GM12878 (cell line): ENCODE measurements around the gene ZNF451. TPM values are rescaled to one million over a fixed set of nuclear protein-coding genes. Genes with fewer than 3 reads are reported as not detected.

ENCODE experiments used
- ATAC-seq: fragments of 200-7000 bp; cut with Tn5 transposase; 3 replicates; pipeline ENCODE4 v1.9.1; 2020; ENCODE audit warnings: mild to moderate bottlenecking, moderate library complexity
- BruUV-seq: library from RNA; stranded (reverse); fragments of 400-500 nt; replicated peaks from 2 replicates; lab custom pipeline; 2021; lab: Mats Ljungman, UMichigan
- CTCF ChIA-PET: fragments of 300-600 bp; sonication (Branson Sonifier 250); formaldehyde crosslinking; extraction: SDS; loops from one replicate; lab custom pipeline; 2021; ENCODE audit warnings: inconsistent platforms; lab: Yijun Ruan, JAX
- POLR2A ChIA-PET: fragments of 350-600 bp; formaldehyde crosslinking; extraction: SDS; loops from one replicate; lab custom pipeline; 2021; ENCODE audit warnings: inconsistent platforms; lab: Charles Lee
- RAD21 ChIA-PET: fragments of 300-600 bp; sonication (Branson Sonifier 250); formaldehyde crosslinking; loops from one replicate; lab custom pipeline; 2023; ENCODE audit warnings: antibody characterized with exemption; ENCODE audit not compliant: unreplicated experiment; lab: Charles Lee
- SMC1A ChIA-PET: fragments of 300-600 bp; sonication (Branson Sonifier 250); formaldehyde crosslinking; loops from one replicate; lab custom pipeline; 2023; ENCODE audit not compliant: unreplicated experiment, uncharacterized antibody; lab: Charles Lee
- DNase-seq: peaks from one replicate; pipeline ENCODE4 v3.0.0-alpha.2; 2011; ENCODE audit warnings: low read depth, low spot score
- FAIRE-seq: peaks from 3 replicates; lab custom pipeline; 2011; peaks lifted over from hg19 to GRCh38; lab: Jason Lieb, UNC
- H2AFZ ChIP-seq: 2 replicates; pipeline ENCODE4 v1.6.0; 2011; ENCODE audit warnings: low read depth, low read length, control low read depth; ENCODE audit not compliant: control insufficient read depth
- H3K27ac ChIP-seq: 2 replicates; pipeline ENCODE4 v1.5.1; 2011; ENCODE audit warnings: control low read depth; ENCODE audit not compliant: control insufficient read depth, insufficient read depth
- H3K27me3 ChIP-seq, 2 experiments: replicated peaks in 1 of 2; 2 replicates each; pipeline versions ENCODE4 v1.6.0 to v1.6.1; 2011; ENCODE audit warnings: low read length in 1 of 2; ENCODE audit not compliant: control insufficient read depth in 2 of 2, insufficient read depth in 2 of 2
- H3K36me3 ChIP-seq, 2 experiments: 2 replicates each; pipeline ENCODE4 v1.5.1; 2011; ENCODE audit warnings: low read length in 1 of 2; ENCODE audit not compliant: control insufficient read depth in 2 of 2, insufficient read depth in 2 of 2
- H3K4me1 ChIP-seq: 2 replicates; pipeline ENCODE4 v1.6.1; 2011; ENCODE audit warnings: mild to moderate bottlenecking, low read length, moderate library complexity, mixed read lengths; ENCODE audit not compliant: control insufficient read depth, insufficient read depth
- H3K4me2 ChIP-seq: 2 replicates; pipeline ENCODE4 v1.6.0; 2011; ENCODE audit warnings: control low read depth; ENCODE audit not compliant: control insufficient read depth, insufficient read depth
- H3K4me3 ChIP-seq: fragments of 200-600 bp; sonication (generic); 2 replicates; pipeline ENCODE4 v1.5.1; 2016
- H3K79me2 ChIP-seq: 2 replicates; pipeline ENCODE4 v1.6.0; 2011; ENCODE audit warnings: low read length; ENCODE audit not compliant: control insufficient read depth, insufficient read depth
- H3K9ac ChIP-seq: 2 replicates; pipeline ENCODE4 v1.8.0; 2011; ENCODE audit warnings: low read length, control low read depth, mixed read lengths; ENCODE audit not compliant: control insufficient read depth, insufficient read depth
- H3K9me3 ChIP-seq: replicated peaks from 3 replicates; pipeline ENCODE4 v1.5.1; 2011; ENCODE audit warnings: mild to moderate bottlenecking, low read length; ENCODE audit not compliant: control insufficient read depth, insufficient read depth
- H4K20me1 ChIP-seq: 2 replicates; pipeline ENCODE4 v1.6.0; 2011; ENCODE audit not compliant: control insufficient read depth, insufficient read depth
- BHLHE40 ChIP-seq, 2 experiments: fragments of 450-650 bp in 1 of 2; IDR thresholded peaks; 2 replicates each; pipeline ENCODE4 v1.6.1; 2011 to 2017; ENCODE audit warnings: low read depth in 2 of 2, borderline replicate concordance in 1 of 2, improper control_type of control experiment in 1 of 2, low read length in 1 of 2, mild to moderate bottlenecking in 1 of 2
- EP300 ChIP-seq, 2 experiments: fragments of 150-350 bp in 1 of 2; IDR thresholded peaks; 2 replicates each; pipeline ENCODE4 v1.6.1; 2011 to 2012; ENCODE audit warnings: low read depth in 2 of 2, low read length in 2 of 2, borderline replicate concordance in 1 of 2, improper control_type of control experiment in 1 of 2, inconsistent platforms in 1 of 2; ENCODE audit not compliant: control insufficient read depth in 1 of 2
- FOXM1 ChIP-seq: IDR thresholded peaks from 2 replicates; pipeline ENCODE4 v1.6.1; 2012; ENCODE audit warnings: low read depth, mild to moderate bottlenecking, inconsistent platforms, low read length, moderate library complexity
- HDAC2 ChIP-seq: fragments of 200-600 bp; sonication (generic); IDR thresholded peaks from 2 replicates; pipeline ENCODE4 v1.6.1; 2017
- IKZF2 ChIP-seq, 2 experiments: fragments of 450-650 bp; IDR thresholded peaks; 2 replicates each; pipeline ENCODE4 v1.6.1; 2017; ENCODE audit warnings: mild to moderate bottlenecking in 2 of 2, moderate library complexity in 2 of 2
- IRF4 ChIP-seq: IDR thresholded peaks from 2 replicates; pipeline ENCODE4 v1.6.1; 2011; ENCODE audit warnings: low read depth, low read length
- KLF5 ChIP-seq: fragments of 450-650 bp; IDR thresholded peaks from 2 replicates; pipeline ENCODE4 v1.6.1; 2014; ENCODE audit warnings: mild to moderate bottlenecking; ENCODE audit not compliant: partially characterized antibody
- MTA3 ChIP-seq: IDR thresholded peaks from 2 replicates; pipeline ENCODE4 v1.6.1; 2012; ENCODE audit warnings: low read length, inconsistent platforms, borderline replicate concordance
- MXI1 ChIP-seq: fragments of 150-350 bp; IDR thresholded peaks from 2 replicates; pipeline ENCODE4 v1.6.1; 2011; ENCODE audit warnings: low read depth, mild to moderate bottlenecking, inconsistent platforms, low read length, improper control_type of control experiment
- RUNX3 ChIP-seq: IDR thresholded peaks from 2 replicates; pipeline ENCODE4 v1.6.1; 2012; ENCODE audit warnings: low read length, inconsistent platforms
- WGBS: methylation state at CpG from one replicate; pipeline ENCODE4 v1.1.6; 2016; ENCODE audit warnings: low lambda C conversion rate; ENCODE audit not compliant: insufficient replicate concordance, insufficient coverage; ENCODE audit errors: missing lambda C conversion rate; 5-methylcytosine and 5-hydroxymethylcytosine counted together
- in situ Hi-C: fragments of 300-500 bp; cut with MboI; formaldehyde crosslinking; loops from 9 replicates; pipeline ENCODE4 v1.14.3; 2018; ENCODE audit warnings: mixed read lengths
- intact Hi-C: fragments of 100-400 bp; cut with micrococcal nuclease; formaldehyde crosslinking; loops from one replicate; pipeline ENCODE4 v1.14.2; 2022; ENCODE audit not compliant: unreplicated experiment
- polyA plus RNA-seq, 11 experiments: library from polyadenylated mRNA; depleted of rRNA in 4 of 11; unstranded in 6 of 11; stranded (reverse) in 5 of 11; fragments of >200 nt; fragmentation: Nextera tagmentation in 4 of 11; fragmentation: Illumina TruSeq in 1 of 11; extraction: Ambion mirVana in 4 of 11; extraction: Trizol in 1 of 11; gene quantifications; 1 replicate in 1 of 11; 2 replicates in 10 of 11; pipeline versions ENCODE4 v1.2.1 to v1.2.3, GENCODE V29; 2011 to 2016; ENCODE audit warnings: inconsistent platforms in 2 of 11, missing spikeins in 2 of 11, low read depth in 1 of 11
- total RNA-seq, 4 experiments: library from RNA; depleted of rRNA in 3 of 4; stranded (reverse); fragments of >200 nt in 3 of 4; fragmentation: Illumina TruSeq in 1 of 4; extraction: Trizol in 1 of 4; gene quantifications; 2 replicates each; pipeline versions ENCODE4 v1.2.1 to v1.2.3, GENCODE V29; 2013 to 2021
- TF ChIP-seq, protein P1 (sequence below): IDR thresholded peaks from 2 replicates; pipeline ENCODE4 v1.6.1; 2011; ENCODE audit warnings: mild to moderate bottlenecking, low read depth, low read length, moderate library complexity; ENCODE audit not compliant: insufficient replicate concordance
- TF ChIP-seq, protein P2 (sequence below): fragments of 450-650 bp; IDR thresholded peaks from 2 replicates; pipeline ENCODE4 v1.6.1; 2017; ENCODE audit warnings: antibody characterized with exemption, mild to moderate bottlenecking, moderate library complexity
- TF ChIP-seq, protein P3 (sequence below): fragments of 450-650 bp; IDR thresholded peaks from 2 replicates; pipeline ENCODE4 v1.6.1; 2017; ENCODE audit warnings: low read depth, mild to moderate bottlenecking, moderate library complexity
- TF ChIP-seq, protein P4 (sequence below): IDR thresholded peaks from 2 replicates; pipeline ENCODE4 v1.6.1; 2012; ENCODE audit warnings: low read length, inconsistent platforms

The ZNF451 gene
- total and polyA plus RNA-seq, 10 of the 15 experiments (the other 5 are each of a cell fraction or from before 2014, with no cell fraction given): 6.5 to 44.4 (median 23.8) TPM

DNA sequence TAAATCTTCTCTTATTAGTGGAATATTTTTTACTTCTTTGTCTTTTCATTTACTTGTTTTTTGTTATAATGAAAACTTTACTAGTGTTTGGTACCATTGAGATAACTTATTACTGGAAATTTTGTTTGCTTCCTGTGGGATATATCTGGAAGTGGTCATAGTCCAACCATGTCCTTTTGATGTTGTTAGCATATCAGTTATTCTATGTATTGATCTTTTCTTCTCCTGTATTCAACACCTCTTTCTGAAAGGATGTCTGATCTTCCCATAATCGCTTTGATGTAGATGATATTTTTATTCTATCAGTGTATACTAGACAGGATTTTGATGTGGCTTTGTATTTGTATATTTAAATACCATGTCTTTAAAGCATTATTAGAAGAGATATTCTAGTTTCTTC lies 17.0 kb downstream of the ZNF451 start (continued):
- TF ChIP-seq, protein P1, sequence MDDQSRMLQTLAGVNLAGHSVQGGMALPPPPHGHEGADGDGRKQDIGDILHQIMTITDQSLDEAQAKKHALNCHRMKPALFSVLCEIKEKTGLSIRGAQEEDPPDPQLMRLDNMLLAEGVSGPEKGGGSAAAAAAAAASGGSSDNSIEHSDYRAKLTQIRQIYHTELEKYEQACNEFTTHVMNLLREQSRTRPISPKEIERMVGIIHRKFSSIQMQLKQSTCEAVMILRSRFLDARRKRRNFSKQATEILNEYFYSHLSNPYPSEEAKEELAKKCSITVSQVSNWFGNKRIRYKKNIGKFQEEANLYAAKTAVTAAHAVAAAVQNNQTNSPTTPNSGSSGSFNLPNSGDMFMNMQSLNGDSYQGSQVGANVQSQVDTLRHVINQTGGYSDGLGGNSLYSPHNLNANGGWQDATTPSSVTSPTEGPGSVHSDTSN: no peak
- TF ChIP-seq BHLHE40 (IDR thresholded peaks at IDR 0.05; ENCODE audit: borderline replicate concordance in 1 of 2, low read depth in 2 of 2, low read length in 1 of 2) (no peak), HDAC2 (no peak)
- TF ChIP-seq, protein P2, sequence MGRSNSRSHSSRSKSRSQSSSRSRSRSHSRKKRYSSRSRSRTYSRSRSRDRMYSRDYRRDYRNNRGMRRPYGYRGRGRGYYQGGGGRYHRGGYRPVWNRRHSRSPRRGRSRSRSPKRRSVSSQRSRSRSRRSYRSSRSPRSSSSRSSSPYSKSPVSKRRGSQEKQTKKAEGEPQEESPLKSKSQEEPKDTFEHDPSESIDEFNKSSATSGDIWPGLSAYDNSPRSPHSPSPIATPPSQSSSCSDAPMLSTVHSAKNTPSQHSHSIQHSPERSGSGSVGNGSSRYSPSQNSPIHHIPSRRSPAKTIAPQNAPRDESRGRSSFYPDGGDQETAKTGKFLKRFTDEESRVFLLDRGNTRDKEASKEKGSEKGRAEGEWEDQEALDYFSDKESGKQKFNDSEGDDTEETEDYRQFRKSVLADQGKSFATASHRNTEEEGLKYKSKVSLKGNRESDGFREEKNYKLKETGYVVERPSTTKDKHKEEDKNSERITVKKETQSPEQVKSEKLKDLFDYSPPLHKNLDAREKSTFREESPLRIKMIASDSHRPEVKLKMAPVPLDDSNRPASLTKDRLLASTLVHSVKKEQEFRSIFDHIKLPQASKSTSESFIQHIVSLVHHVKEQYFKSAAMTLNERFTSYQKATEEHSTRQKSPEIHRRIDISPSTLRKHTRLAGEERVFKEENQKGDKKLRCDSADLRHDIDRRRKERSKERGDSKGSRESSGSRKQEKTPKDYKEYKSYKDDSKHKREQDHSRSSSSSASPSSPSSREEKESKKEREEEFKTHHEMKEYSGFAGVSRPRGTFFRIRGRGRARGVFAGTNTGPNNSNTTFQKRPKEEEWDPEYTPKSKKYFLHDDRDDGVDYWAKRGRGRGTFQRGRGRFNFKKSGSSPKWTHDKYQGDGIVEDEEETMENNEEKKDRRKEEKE: no peak

DNA sequence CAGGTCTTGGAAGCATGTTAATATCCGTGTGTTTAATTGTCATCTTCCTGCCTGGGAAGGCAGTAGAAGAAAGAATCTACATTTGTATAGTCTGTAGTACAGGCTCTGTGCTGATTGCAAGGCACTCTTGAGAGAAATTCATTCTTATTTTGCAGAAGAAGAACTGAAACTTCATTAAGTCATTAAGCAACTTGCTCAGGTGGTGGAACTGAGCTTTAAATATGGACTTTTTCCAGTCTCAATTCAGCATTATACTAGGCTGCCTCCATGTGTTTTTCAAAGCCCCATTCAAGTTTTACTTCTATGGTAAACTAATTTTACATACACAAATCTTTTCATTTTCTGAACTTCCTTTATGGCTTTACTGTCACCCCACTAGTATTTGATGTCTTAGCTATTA lies 18.7 kb downstream of the ZNF451 start:
- WGBS: 5% methylated on average over 1 of the region's 1 CpG
- CTCF ChIA-PET: interaction anchor here (1.0 to 1.9 kb wide), 5 partner anchors 10 to 54 kb away, joined by 3 to 9 read pairs (median 3); no protein-coding TSS in a partner anchor
- Histone ChIP-seq H3K4me1 (peaks cover 13% of the 10 kb centered on the region), H3K4me2 (peak overlapping the region; percentile 63), H4K20me1 (no peaks in the 10 kb centered on the region), H3K4me3 (no peak overlapping the region), H3K27ac (peak overlapping the region; percentile 17; the same call in 1 of the 2 replicates), H3K9ac (no peak overlapping the region), H3K79me2 (peaks cover 21% of the 10 kb centered on the region), H3K9me3 (no peaks in the 10 kb centered on the region), H2AFZ (no peak overlapping the region), H3K27me3 (no peaks in the 10 kb centered on the region), H3K36me3 (no peaks in the 10 kb centered on the region; a peak in 2 of 4 replicates)
- SMC1A ChIA-PET: interaction anchor here (0.6 to 1.6 kb wide), 11 partner anchors 8 to 226 kb away, joined by 3 to 6 read pairs (median 4); no protein-coding TSS in a partner anchor
- DNase-seq: peak; percentile 38
- intact Hi-C loops: loop anchor here (5.0 kb wide), 1 partner anchor 64 kb away; the partner anchor contains the start of gene BAG2
- FAIRE-seq: peak; percentile 84
- RAD21 ChIA-PET: interaction anchor here (0.6 to 1.4 kb wide), 8 partner anchors 14 to 208 kb away, joined by 3 to 5 read pairs (median 3); partner anchors contain the start of genes BAG2, BEND6 and PRIM2
- BruUV-seq: no TSS peak
- ATAC-seq: peak; percentile 97
- POLR2A ChIA-PET: interaction anchor here (0.6 to 1.5 kb wide), 3 partner anchors 11 to 151 kb away, joined by 3 to 4 read pairs (median 3); no protein-coding TSS in a partner anchor
- in situ Hi-C loops: loop anchor here (10.0 kb wide), 1 partner anchor 206 kb away; the partner anchor contains the start of gene PRIM2
- TF ChIP-seq EP300 (IDR thresholded peaks at IDR 0.05; ENCODE audit: borderline replicate concordance in 1 of 2, control insufficient read depth in 1 of 2, low read depth in 2 of 2, low read length in 2 of 2) (peak in 1 of 2 experiments; percentile 68; a peak in 1 of 4 replicates), FOXM1 (peak; percentile 57; the same call in 1 of the 2 replicates), IKZF2 (IDR thresholded peaks at IDR 0.05) (peak; percentile 57 to 64; a peak in 2 of 4 replicates), IRF4 (peak; percentile 90), MTA3 (peak; percentile 78), KLF5 (no peak), MXI1 (peak; percentile 56; the same call in 1 of the 2 replicates), RUNX3 (peak; percentile 46; the same call in 1 of the 2 replicates)
- TF ChIP-seq, protein P3, sequence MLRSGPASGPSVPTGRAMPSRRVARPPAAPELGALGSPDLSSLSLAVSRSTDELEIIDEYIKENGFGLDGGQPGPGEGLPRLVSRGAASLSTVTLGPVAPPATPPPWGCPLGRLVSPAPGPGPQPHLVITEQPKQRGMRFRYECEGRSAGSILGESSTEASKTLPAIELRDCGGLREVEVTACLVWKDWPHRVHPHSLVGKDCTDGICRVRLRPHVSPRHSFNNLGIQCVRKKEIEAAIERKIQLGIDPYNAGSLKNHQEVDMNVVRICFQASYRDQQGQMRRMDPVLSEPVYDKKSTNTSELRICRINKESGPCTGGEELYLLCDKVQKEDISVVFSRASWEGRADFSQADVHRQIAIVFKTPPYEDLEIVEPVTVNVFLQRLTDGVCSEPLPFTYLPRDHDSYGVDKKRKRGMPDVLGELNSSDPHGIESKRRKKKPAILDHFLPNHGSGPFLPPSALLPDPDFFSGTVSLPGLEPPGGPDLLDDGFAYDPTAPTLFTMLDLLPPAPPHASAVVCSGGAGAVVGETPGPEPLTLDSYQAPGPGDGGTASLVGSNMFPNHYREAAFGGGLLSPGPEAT: peak; percentile 48
- TF ChIP-seq, protein P4, sequence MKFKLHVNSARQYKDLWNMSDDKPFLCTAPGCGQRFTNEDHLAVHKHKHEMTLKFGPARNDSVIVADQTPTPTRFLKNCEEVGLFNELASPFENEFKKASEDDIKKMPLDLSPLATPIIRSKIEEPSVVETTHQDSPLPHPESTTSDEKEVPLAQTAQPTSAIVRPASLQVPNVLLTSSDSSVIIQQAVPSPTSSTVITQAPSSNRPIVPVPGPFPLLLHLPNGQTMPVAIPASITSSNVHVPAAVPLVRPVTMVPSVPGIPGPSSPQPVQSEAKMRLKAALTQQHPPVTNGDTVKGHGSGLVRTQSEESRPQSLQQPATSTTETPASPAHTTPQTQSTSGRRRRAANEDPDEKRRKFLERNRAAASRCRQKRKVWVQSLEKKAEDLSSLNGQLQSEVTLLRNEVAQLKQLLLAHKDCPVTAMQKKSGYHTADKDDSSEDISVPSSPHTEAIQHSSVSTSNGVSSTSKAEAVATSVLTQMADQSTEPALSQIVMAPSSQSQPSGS: peak; percentile 79
